Hematopoietic multipotent progenitor cell treated with erythropoietin and hydrocortisone succinate and interleukin-3 and kit ligand, for 15 days (in vitro differentiated cells): ENCODE measurements around the gene PTPRD.

Experiments used
- DNase-seq: peaks from one replicate; pipeline ENCODE4 v3.0.0-alpha.2; 2015; ENCODE audit warnings: low spot score

PTPRD gene

DNA sequence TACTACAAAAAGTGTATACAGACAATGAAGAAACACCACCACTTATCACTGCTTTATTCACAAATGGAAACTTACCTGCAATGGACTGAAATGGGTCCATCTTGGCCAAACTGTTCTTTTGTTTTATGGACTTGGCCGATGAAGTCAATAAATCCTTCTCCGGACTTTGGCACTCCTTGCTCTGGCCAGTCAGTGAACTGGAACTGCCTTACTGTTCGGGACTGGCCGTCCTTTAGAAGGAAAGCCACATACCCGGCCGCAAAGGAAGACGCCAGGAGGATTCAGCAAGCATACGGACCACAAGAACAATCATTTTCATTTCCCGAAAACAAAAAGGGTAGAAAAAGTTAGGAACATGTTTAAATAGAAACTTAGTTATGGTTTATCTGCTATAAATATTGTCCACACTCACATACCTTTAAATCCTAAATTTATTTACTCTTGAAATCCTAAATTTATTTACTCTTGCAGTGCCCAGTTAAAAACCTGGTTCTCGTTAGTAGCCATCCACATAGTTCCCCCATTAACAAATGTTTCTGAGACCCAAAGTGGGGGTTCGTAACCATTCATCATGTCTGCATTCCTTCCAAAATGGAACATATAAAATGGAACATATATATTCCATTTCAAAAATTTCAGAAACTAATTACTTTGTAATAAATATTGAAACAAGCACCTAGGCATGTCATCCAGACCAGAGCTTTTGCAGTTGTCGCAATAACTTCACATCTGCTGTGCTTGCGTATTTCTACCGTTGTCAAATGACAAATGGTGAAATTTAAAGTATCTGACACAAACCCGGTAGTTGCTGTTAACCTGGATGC, 2281.1 kb downstream of the PTPRD start:
- DNase-seq, result no peak

DNA sequence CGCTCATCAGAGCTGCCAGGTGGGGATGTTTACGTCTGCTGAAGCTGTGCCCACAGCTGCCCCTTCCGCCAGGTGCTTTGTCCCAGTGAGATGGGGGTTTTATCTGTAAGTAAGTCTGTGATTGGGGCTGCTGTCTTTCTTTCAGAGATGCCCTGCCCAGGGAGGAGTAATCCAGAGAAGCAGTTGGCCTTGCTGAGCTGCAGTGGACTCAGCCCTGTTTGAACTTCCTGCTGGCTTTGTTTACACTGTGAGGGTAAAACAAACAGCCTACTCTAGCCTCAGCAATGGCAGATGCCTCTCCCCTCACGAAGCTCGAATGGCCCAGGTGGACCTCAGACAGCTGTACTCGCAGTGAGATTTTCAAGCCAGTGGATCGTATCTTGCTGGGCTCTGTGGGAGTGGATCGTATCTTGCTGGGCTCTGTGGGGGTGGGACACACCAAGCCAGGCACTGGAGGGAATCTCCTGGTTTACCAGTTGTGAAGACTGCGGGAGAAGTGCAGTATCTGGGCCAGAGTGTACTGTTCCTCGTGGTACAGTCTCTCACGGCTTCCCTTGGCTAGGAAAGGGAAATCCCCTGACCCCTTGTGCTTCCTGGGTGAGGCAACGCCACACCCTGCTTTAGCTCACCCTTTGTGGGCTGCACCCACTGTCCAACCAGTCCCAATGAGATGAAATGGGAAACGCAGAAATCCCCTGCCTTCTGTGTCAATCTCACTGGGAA, 2283.1 kb downstream of the PTPRD start:
- no peak for DNase-seq

DNA sequence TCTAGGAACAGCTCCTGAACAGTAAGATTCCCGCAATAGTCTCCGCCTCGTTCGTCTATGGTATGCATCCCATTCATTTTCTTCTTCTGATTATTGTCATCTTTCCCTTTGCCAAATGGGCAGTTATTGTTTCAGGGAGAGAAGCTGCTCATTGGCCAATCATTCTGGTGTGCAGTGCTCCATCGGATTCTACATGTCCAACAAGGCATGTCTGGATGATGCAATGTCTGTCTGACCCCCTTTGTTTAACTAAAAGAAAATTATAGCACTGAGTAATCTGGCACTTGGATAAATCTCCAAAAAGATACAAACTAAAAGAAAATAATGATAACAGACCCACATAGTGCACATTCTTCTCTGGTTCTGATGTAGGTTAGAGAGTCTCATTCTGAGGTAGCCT, 2297.6 kb downstream of the PTPRD start:
- DNase-seq, result no peak

DNA sequence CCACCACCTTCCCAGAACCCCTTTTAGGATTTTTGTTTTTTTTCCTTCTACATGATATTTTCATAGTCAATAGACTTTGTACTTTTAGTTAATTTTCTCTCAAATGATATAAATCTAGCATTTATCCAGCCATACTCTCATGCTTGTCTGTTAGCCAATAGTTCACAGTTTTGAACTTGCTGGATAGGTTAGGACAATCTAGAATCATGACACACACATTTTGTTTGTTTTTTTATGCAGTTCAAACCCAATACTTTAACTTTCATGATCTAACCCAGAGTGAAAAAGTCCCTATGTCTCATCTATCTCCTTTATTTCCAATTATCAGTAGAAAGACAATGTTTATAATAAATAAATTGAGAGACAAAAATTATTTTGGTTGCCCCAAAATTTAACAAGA, 2303.5 kb downstream of the PTPRD start:
- DNase-seq, result no peak

DNA sequence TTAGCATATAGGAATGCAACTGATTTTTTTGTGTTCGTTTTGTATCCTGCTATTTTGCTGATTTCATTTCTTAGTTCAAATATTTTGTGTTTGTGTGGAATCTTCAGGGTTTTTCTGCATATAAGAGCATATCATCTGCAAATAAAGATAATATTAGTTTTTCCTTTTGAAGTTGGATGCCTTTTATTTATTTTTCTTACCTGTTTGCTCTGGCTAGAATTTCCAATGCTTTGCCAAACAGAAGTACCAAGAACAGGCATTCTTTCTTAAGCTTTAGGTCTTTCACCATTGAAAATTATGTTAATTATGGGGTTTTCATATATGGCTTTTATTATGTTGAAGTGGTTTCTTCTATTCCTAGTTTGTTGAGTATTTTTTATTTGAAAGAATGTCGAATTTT, 2308.1 kb downstream of the PTPRD start:
- no peak for DNase-seq

DNA sequence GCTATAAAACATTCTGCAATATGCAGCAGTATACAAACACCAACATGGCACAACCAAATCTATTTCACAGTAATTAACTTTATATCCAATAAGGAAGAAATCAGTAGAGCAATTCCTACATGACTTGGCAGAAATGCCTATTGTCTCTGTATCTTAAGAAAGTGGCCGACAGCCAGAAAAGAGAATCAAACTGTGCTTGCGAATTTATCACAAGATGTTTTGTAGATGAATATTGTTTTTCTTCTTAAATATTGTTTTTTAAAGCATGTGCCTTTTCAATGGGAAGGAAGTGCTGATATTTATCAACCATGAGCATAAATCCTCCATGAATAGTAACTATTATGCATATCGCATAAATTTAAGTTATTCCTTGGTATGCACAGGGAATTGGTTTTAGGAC, 2311.5 kb downstream of the PTPRD start:
- no peak for DNase-seq

DNA sequence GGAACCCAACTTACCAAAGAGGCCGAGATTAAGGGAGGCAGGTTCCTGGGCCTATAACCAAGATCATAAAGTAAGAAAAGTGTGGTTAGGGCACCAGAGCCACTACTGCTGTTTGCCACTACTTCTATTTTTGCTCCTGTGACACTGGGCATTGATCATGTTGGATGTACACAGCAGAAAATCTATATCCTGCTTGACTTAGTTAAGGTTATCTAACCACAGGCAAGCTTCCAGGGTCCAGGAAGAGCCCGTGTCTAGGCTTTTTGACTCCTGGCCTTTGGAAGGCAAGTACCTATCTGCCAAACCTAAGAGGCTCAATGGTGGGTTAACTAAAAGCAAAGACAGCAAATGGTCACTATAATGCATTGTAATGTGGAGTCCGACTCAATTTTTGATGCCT, 2315.8 kb downstream of the PTPRD start:
- no peak for DNase-seq

DNA sequence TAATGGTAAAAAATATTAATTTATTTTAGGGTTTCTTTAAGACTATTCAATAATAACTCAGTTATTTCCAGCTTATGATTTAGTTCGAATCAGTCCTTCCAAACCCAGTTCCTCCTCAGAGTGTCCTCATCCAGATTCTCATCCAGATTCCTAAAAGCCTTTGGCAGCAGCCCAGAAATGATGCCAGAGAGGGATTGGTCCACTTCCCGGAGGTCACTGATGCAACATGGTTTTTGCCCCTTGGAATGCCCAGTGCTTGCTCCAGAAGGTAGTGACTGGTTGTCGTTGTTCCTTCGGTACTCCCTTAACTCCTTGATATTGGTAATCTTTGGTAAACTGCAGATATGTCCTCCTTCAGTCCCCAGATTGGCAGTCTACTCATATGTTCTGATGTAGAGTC, 2320.1 kb downstream of the PTPRD start:
- DNase-seq, result no peak

DNA sequence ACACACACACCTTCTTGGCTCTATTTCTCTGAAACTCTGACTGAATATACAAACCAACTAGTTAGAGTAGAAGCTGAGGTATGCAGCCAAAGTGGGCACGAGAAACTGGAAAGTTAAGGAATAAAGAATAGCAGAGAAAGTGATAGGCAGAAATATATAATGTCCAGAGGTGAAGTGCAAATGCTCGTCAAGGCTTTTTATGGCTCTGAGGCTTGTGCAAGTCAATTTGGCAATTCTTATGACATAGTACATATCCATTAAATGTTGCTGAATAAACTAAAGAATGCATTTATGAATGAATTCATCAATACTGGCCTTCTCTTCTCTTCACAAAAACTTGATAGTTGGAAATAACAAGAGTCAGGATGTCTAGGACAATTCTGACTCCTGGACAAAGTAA, 2323.1 kb downstream of the PTPRD start:
- DNase-seq, result no peak

DNA sequence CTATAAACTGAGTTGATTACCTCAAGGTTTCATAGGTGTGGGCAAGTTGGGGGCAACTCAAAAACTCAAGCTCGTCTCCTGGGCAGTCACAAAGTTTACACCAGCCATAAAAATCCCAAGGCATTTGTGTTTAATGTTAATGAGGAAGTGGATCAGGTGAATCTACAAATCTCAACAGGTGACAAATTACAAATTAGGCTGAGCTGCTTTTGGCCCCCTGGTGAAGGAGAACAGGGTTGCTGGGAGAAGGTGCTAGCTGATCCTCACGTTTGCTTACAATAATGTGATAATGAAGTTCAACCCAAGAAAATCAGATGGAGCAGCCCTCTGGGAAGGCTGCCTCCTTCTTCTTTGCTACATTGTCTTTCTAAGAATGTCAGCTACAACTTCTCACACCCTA, 2324.8 kb downstream of the PTPRD start:
- no peak for DNase-seq

DNA sequence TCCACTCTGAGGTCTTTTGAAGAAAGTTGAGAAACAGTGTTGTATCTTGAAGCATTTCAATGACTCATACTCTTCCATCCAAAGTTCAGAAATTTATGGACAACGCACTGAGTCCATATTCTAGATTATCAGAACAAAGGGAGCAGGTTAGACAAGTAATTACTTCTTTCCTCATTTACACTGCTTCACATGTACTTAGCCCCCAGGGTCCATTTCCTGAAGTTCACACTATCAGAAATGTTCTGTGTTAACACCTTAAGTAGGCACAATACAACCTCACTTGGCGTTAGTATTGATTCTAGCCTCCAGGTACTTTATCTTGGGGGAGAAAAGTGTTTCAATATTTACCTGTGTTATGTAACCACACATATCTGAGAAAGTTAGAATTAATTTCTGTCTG, 2325.3 kb downstream of the PTPRD start:
- DNase-seq, result no peak

DNA sequence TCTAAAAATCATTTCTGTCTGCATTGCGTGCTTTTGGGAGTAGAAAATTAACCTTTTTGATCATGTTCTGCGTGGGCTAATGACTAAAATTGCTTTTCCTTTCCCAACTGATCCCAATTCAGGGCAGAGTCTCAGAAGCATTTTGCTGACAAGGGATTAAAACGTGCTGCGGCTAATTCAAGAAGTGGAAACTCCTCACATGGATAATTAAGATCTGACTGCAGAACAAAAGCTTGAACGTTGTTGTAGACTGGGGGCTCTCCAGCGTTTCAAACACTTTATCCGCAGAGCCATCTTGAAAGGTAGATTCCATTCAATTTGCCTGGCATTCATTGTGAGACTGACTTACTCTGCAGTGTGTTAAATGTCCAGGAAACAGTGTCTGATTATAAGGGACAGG, 2327.9 kb downstream of the PTPRD start:
- DNase-seq, result no peak

DNA sequence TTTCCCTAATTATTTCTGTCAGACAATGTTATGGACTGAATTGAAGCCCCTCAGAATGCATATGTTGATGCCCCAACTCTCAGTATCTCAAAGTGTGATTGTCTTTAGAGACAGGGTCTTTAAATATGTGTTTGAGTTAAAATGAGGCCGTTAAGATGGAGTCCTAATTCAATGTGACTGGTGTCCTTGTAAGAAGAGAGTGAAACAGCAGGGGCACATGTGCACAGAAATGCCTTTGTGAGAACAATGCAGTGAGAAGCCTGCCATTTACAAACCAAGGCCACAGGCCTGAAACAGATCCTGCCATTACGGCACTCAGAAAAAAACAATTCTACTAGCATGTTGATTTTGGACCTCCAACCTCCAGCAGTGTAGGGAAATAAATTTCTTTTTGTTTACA, 2330.3 kb downstream of the PTPRD start:
- DNase-seq, result no peak

DNA sequence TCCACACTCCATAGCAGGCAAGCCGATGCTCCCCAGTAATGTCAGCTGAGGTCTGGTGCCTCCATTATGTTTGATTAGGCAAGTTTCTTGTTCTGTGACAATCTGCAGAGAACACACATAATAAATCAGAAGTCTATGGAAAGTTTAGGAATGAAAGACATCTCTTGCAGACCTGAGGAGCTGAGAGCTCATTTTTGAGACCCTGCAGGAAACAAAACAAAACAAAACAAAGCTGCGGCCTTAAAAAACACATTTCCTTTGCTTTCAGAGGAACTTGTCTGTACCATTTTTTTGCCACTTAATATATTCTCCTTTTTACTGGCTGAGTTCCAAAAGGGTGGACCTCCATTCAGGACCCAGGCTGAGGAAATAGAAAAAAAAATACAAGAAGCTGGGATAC, 2332.0 kb downstream of the PTPRD start:
- no peak for DNase-seq

DNA sequence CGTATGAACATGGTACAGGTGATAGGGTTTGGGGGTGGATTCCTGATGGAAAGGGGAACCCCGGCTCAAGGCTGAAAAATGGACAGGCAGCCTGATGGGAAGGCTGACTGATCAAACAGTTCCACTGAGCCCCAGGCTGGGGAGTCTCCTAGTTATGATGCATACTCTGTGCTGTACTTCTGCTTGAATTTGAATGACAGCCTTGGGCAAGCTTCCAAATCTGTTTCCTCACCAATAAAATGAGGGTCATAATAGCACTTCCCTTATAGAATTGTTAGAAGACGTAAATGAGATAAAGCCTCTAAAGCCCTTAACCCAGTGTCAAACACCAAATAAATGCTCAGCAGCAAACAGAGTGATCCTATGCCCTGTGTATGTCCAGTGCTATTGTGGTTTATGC, 2334.8 kb downstream of the PTPRD start:
- DNase-seq, result no peak

DNA sequence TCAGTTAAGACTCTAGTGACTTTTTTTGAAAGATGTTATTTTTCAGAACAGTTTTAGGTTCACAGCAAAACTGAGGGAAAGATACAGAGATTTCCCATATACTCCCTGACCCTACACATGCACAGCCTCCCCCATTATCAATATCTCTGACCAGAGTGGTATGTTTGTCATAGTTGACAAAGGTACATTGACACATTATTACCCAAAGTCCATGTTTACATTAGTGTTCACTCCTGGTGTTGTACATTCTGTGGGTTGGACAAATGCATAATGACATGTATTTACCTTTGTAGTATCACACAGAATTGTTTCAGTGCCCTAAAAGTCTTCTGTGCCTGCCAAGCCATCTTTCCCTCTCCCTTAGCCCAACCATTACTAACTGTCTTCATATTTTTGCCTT, 2342.6 kb downstream of the PTPRD start:
- DNase-seq, result no peak

DNA sequence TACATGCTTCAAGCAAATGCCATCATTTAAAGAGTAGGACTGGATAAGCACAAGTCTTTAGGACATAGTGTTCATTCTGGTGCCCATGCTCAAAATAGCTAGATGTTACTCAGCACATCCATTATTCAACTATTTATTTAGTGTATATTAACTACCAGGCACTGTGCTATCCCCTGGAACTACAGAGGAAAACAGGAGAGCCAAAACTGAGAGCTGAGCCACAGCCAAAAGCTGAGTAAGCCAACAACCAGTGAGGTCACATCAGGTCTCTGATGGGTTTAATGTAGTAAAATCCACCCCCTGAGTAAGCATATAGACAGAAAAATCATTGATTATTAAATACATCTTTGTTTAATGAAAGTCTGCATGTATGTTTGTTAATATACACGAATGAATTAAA, 2343.9 kb downstream of the PTPRD start:
- DNase-seq, result no peak

DNA sequence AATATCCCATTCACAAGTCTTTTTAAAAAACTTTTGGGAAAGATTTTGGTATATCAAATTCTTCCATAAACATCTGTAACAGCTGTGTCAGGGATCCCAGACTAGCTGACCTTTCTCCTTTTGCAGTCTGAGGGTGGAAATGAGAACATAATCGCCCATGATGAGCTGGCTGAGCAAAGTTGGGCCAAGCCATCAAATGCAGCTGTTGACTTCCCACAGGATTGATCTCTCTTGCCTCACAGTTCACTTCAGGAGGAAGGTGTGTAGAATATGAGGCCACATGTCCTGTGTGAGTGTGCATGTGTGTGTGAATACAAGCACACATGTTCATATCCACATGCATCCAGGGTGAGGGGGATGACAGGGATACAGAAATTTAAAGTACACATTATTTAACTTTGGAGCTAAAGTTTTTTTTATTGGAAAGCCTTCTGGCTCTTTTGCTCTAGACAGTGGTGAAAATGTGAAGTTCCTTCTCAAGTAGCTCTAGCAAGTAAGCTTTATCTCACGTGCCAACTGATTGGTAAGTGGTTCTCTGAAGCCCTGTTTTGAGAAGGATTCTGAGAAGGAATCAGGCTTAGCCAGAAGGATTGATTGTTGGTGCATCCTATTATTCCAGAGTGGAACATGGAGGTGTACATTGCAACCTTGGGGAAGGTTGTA, 2344.5 kb downstream of the PTPRD start:
- no peak for DNase-seq

DNA sequence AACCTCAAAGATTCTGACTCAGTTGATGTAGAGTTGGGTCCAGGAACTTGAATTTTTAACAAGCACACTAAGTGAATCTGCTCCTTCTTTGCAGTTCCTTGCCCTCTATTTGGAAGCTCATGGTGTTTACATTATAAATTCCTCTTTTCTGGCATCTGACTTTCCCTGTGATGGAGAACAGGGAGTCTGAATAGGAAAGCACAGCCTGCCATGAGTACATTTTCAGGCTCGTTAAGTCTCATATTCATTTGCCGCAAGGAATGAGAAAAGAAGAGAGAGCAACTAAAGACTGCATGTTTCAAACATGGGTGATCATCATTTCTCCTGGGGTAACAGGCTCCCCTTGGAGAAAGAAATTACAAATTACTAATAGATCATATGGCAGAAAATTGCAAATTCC, 2345.2 kb downstream of the PTPRD start:
- no peak for DNase-seq

DNA sequence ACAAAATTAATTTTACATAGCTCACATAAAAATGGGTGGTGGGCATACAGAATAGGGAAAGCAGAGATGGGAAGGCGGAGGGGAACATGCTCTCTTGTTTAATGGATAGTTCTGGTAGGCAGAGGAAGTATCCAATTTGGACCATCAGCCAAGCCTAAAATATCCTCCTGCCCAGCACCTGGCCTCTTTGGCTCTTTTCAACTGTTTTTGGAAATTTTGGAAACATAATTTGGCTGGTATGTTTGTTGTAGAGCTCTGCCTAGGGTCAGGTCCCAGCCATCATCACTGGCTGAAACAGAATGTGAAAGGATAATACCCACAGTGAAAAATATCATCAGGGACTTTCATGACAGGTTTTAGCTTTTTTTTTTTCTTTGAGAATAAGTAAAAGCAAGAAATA, 2345.9 kb downstream of the PTPRD start:
- no peak for DNase-seq

DNA sequence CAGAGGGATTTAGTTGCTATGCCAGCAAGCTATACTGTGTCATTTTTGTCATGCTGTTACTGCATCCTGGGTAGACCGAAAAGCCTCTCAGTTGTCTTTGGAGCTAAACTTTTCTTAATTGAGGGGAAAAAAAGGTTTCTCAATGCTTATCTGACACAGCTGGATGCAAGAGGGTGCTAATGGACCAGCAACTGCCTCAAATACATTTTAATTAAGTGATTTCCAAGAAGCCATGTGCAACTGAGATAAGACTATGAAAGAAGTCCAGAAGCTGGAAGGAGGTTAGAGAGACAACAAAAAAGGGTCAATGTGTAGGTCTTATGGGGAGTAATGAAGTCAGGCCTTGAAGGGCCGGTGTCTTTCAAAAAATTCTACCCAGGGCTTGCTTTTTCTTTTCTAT, 2347.5 kb downstream of the PTPRD start:
- DNase-seq, result no peak
